Osteoblast (primary cell): ENCODE measurements around the gene RPLP2. TPM values are rescaled to one million over a fixed set of nuclear protein-coding genes. Genes with fewer than 3 reads are reported as not detected.

Experiments used
- DNase-seq: peaks from one replicate; pipeline ENCODE4 v3.0.0; 2011; ENCODE audit warnings: low spot score, mixed read lengths; ENCODE audit not compliant: insufficient read length; ENCODE audit errors: missing footprints
- H2AFZ ChIP-seq: 2 replicates; pipeline ENCODE4 v1.6.0; 2011; ENCODE audit warnings: mild to moderate bottlenecking, low read length
- H3K27ac ChIP-seq: 2 replicates; pipeline ENCODE4 v1.5.1; 2011; ENCODE audit warnings: mild to moderate bottlenecking, low read depth, low read length, moderate library complexity
- H3K27me3 ChIP-seq: 2 replicates; pipeline ENCODE4 v1.6.0; 2012; ENCODE audit warnings: mild to moderate bottlenecking, control low read depth, inconsistent platforms, low read length, moderate library complexity; ENCODE audit not compliant: insufficient read depth
- H3K36me3 ChIP-seq: 2 replicates; pipeline ENCODE4 v1.5.1; 2011; ENCODE audit warnings: mild to moderate bottlenecking, low read length, control low read depth, moderate library complexity; ENCODE audit not compliant: insufficient read depth
- H3K4me1 ChIP-seq: 2 replicates; pipeline ENCODE4 v1.5.1; 2011; ENCODE audit warnings: mild to moderate bottlenecking, low read length, control low read depth, moderate library complexity; ENCODE audit not compliant: insufficient read depth
- H3K4me2 ChIP-seq: 2 replicates; pipeline ENCODE4 v1.6.0; 2011; ENCODE audit warnings: mild to moderate bottlenecking, low read length; ENCODE audit not compliant: insufficient read depth
- H3K4me3 ChIP-seq: fragments of 200-600 bp; sonication (generic); 3 replicates; pipeline ENCODE4 v1.5.1; 2012; ENCODE audit warnings: mild to moderate bottlenecking, low read length, inconsistent platforms; ENCODE audit not compliant: insufficient read depth
- H3K79me2 ChIP-seq: 2 replicates; pipeline ENCODE4 v1.6.0; 2012; ENCODE audit warnings: mild to moderate bottlenecking, low read length, control low read depth, inconsistent platforms; ENCODE audit not compliant: insufficient read depth
- H3K9me3 ChIP-seq: 2 replicates; pipeline ENCODE4 v1.5.1; 2011; ENCODE audit warnings: low read depth, low read length, control low read depth
- H4K20me1 ChIP-seq: 2 replicates; pipeline ENCODE4 v1.6.0; 2012; ENCODE audit warnings: mild to moderate bottlenecking, low read length, control low read depth; ENCODE audit not compliant: insufficient read depth
- CTCF ChIP-seq: IDR thresholded peaks from 2 replicates; pipeline ENCODE4 v1.5.1; 2011; ENCODE audit warnings: mild to moderate bottlenecking, low read depth, low read length, moderate library complexity; ENCODE audit errors: extremely low read depth
- total RNA-seq: library from RNA; depleted of rRNA; stranded (reverse); fragments of >200 nt; gene quantifications from 2 replicates; pipeline ENCODE4 v1.2.3, GENCODE V29; 2012

RPLP2 gene
- total RNA-seq, 1 donor, result 386 TPM

GRCh38 chr11:855796-856195, 46.0 kb downstream of the RPLP2 start:
- peaks cover 90% of the 10 kb centered on the region for H3K79me2 ChIP-seq
- peaks cover 7% of the 10 kb centered on the region for H3K4me1 ChIP-seq
- no peaks in the 10 kb centered on the region for H3K9me3 ChIP-seq
- TF ChIP-seq CTCF, result no peak
- no peak overlapping the region for H3K27ac ChIP-seq
- no peak overlapping the region for H3K4me2 ChIP-seq
- H3K27me3 ChIP-seq, result no peaks in the 10 kb centered on the region
- H2AFZ ChIP-seq, result no peak overlapping the region
- peaks cover 3% of the 10 kb centered on the region for H3K36me3 ChIP-seq
- DNase-seq, result no peak
- H3K4me3 ChIP-seq, result no peak overlapping the region
- H4K20me1 ChIP-seq, result peaks cover 63% of the 10 kb centered on the region

DNA sequence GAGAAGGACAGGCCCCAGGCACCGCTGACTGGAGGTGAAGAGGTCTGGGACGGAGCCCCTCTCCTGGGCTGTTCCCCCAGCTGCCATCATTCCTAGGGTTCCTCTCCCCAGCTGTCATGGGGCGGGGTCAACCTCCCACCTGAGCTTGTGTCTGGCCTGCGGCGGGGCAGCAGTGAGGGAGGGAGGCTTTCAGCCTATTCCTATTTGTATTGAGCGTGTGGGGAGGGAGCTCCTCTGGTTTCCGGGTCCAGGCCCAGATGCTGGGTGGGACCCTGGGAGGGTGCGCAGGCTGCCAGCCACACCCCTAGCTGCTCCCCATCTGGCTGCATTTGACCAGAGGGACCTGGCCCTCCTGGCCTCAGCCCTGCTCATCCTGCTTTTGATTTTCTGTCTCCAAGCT, 46.6 kb downstream of the RPLP2 start:
- no peak for DNase-seq
- H3K9me3 ChIP-seq, result no peaks in the 10 kb centered on the region
- H3K4me1 ChIP-seq, result peaks cover 7% of the 10 kb centered on the region
- no peak overlapping the region for H2AFZ ChIP-seq
- H3K27ac ChIP-seq, result no peak overlapping the region
- no peak for TF ChIP-seq CTCF
- no peak overlapping the region for H3K4me2 ChIP-seq
- peaks cover 87% of the 10 kb centered on the region for H3K79me2 ChIP-seq
- no peaks in the 10 kb centered on the region for H3K27me3 ChIP-seq
- H3K4me3 ChIP-seq, result no peak overlapping the region
- H4K20me1 ChIP-seq, result peaks cover 59% of the 10 kb centered on the region
- H3K36me3 ChIP-seq, result peaks cover 3% of the 10 kb centered on the region

DNA sequence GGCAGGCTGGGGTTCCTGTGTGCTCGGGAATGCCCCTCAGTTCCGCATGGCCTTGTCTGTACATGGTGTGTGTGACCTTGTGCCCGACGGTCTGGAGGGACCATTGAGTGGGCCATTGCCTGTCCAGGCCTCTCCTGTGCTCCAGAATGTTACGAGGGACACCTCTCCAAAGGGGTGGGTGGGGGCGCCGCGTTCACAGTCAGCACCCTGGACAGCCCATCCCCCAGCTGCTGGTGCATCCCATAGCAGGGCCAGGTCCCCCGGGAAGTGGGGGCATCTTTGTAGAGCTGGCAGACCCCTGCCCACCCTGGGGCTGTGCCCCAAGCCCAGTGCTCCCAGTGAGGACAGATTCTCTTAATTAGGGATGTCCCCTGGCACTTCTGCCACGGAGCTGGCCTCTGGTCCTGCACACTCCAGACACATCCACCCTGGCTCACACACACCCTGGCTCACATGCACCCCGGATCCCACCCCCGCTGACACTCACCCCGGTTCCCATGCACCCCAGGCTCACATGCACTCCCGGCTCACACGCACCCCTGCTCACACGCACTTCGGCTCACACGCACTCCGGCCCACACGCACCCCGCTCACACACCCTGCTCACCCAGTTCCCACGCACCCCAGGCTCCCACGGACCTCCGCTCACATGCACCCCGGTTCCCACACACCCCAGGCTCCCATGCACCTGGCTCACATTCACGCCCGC, 48.4 kb downstream of the RPLP2 start:
- H3K79me2 ChIP-seq, result peaks cover 81% of the 10 kb centered on the region
- no peak overlapping the region for H3K4me3 ChIP-seq
- H3K4me1 ChIP-seq, result peaks cover 7% of the 10 kb centered on the region
- H3K4me2 ChIP-seq, result no peak overlapping the region
- H4K20me1 ChIP-seq, result peaks cover 68% of the 10 kb centered on the region
- H3K9me3 ChIP-seq, result no peaks in the 10 kb centered on the region
- TF ChIP-seq CTCF, result no peak
- H3K36me3 ChIP-seq, result peaks cover 3% of the 10 kb centered on the region
- no peak for DNase-seq
- no peak overlapping the region for H2AFZ ChIP-seq
- no peak overlapping the region for H3K27ac ChIP-seq
- H3K27me3 ChIP-seq, result no peaks in the 10 kb centered on the region

DNA sequence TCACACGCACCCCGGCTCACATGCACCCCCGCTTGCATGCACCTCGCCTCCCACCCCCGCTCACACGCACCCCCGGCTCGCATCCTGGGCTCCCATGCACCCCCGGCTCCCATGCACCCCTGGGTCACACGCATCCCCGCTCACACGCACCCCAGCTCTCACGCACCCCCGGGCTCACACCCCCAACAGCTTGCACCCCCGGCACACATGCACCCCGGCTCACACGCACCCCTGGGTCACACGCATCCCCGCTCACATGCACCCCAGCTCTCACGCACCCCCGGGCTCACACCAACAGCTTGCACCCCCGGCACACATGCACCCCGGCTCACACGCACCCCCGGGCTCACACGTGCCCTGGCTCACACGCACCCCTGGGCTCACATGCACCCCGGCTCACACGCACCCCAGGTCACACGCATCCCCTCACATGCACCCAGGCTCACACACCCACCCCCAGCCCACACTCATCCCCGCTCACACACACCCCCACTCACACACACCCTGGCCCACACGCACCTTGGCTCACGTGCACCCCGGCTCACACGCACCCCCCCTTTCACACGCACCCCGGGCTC, 49.1 kb downstream of the RPLP2 start:
- Histone ChIP-seq H3K4me2 (no peak overlapping the region), H3K4me3 (no peak overlapping the region)

More for the DNA sequence above, 49.1 kb downstream of the RPLP2 start:
- peaks cover 75% of the 10 kb centered on the region for H3K79me2 ChIP-seq
- no peak for TF ChIP-seq CTCF
- H3K9me3 ChIP-seq, result no peaks in the 10 kb centered on the region
- no peak for DNase-seq
- peaks cover 64% of the 10 kb centered on the region for H4K20me1 ChIP-seq
- no peak overlapping the region for H2AFZ ChIP-seq
- no peak overlapping the region for H3K27ac ChIP-seq
- peaks cover 3% of the 10 kb centered on the region for H3K36me3 ChIP-seq
- H3K4me1 ChIP-seq, result peaks cover 7% of the 10 kb centered on the region
- no peaks in the 10 kb centered on the region for H3K27me3 ChIP-seq
